ENCODE data around the gene TCF23.
"Not testable (repeated sequence)": the region's sequence is repeated elsewhere in the genome, so short reads cannot be mapped to it uniquely, and the experiment has no call there.

TCF23 gene

GRCh38 chr2:27148801-27149439 lies at the start of gene TCF23:
Gene TCF23, plus strand, starts transcription at chr2:27149004. Its CDS starts 130 bp downstream, at chr2:27149134.
- Mint-ChIP-seq H3K9me3 (no peaks in the 10 kb centered on the region), H3K4me1 (ENCODE audit: low read depth) (no peaks in the 10 kb centered on the region), H3K4me3 (no peak within 1 kb of the TSS), H3K36me3 (ENCODE audit: low read depth) (no peaks in the 10 kb centered on the region), H3K27ac (no peak within 1 kb of the TSS), H3K27me3 (ENCODE audit: low read depth) (peaks cover 15% of the 10 kb centered on the region)
- DNase-seq (ENCODE audit: low spot score) = no peak

DNA sequence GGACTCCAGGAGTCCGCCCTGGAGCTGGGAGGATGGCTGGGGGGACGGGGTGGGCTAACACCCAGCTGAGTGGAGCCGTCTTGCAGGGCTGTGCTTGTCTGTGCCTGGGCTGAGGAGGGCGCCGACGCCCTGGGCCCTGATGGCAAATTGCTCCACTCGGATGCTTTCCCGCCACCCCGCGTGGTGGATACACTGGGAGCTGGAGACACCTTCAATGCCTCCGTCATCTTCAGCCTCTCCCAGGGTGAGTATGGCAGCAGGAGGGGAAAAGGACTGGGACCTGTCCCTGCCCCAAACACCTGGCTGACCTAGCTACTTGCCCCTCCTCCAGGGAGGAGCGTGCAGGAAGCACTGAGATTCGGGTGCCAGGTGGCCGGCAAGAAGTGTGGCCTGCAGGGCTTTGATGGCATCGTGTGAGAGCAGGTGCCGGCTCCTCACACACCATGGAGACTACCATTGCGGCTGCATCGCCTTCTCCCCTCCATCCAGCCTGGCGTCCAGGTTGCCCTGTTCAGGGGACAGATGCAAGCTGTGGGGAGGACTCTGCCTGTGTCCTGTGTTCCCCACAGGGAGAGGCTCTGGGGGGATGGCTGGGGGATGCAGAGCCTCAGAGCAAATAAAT lies 49.4 kb upstream of the TCF23 start:
- Mint-ChIP-seq H3K9me3 (no peaks in the 10 kb centered on the region), H3K36me3 (ENCODE audit: low read depth) (no peaks in the 10 kb centered on the region), H3K4me1 (ENCODE audit: low read depth) (peaks cover 10% of the 10 kb centered on the region), H3K4me3 (no peak overlapping the region), H3K27ac (no peak overlapping the region), H3K27me3 (ENCODE audit: low read depth) (no peaks in the 10 kb centered on the region)
- no peak for DNase-seq (ENCODE audit: low spot score)

DNA sequence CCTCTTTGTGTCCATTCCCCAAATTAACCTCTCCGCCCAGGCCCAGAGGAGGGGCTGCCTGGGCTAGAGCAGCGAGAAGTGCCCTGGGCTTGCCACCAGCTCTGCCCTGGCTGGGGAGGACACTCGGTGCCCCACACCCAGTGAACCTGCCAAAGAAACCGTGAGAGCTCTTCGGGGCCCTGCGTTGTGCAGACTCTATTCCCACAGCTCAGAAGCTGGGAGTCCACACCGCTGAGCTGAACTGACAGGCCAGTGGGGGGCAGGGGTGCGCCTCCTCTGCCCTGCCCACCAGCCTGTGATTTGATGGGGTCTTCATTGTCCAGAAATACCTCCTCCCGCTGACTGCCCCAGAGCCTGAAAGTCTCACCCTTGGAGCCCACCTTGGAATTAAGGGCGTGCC lies 48.8 kb upstream of the TCF23 start:
- Mint-ChIP-seq H3K4me1 (ENCODE audit: low read depth) (peaks cover 10% of the 10 kb centered on the region), H3K27me3 (ENCODE audit: low read depth) (no peaks in the 10 kb centered on the region), H3K9me3 (no peaks in the 10 kb centered on the region), H3K4me3 (no peak overlapping the region), H3K36me3 (ENCODE audit: low read depth) (no peaks in the 10 kb centered on the region), H3K27ac (no peak overlapping the region)
- DNase-seq (ENCODE audit: low spot score) = no peak

- no peak overlapping the region for H3K27ac Mint-ChIP-seq
- H3K9me3 Mint-ChIP-seq = no peaks in the 10 kb centered on the region
- H3K4me1 Mint-ChIP-seq (ENCODE audit: low read depth) = no peaks in the 10 kb centered on the region
- no peaks in the 10 kb centered on the region for H3K27me3 Mint-ChIP-seq (ENCODE audit: low read depth)
- no peak overlapping the region for H3K4me3 Mint-ChIP-seq
- H3K36me3 Mint-ChIP-seq (ENCODE audit: low read depth) = no peaks in the 10 kb centered on the region
- DNase-seq (ENCODE audit: low spot score) = no peak
Measured at GRCh38 chr2:27102329-27102728, 46.5 kb upstream of the TCF23 start.

GRCh38 chr2:27105981-27106380 lies 42.8 kb upstream of the TCF23 start:
- H3K9me3 Mint-ChIP-seq = no peaks in the 10 kb centered on the region

DNA sequence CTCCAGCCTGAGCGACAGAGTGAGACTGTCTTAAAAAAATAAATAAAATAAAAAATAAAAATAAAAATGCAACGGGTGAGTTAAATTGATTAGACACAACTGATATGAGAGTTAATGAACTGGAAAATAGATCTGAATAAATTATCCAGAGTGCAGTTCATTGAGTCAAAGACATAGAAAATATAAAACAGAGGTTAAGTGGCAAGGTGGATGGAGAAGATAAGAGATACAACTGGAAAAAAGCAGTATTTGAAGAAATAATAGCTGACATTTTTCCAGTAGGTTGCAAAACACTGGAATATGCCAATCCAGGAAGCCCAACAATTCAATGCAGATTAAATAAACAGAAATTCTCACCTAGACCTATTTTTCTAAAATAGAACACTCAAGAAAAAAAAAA lies 40.6 kb upstream of the TCF23 start:
- peaks cover 4% of the 10 kb centered on the region for H3K27me3 Mint-ChIP-seq (ENCODE audit: low read depth)
- H3K27ac Mint-ChIP-seq = no peak overlapping the region
- no peak for DNase-seq (ENCODE audit: low spot score)
- H3K4me3 Mint-ChIP-seq = no peak overlapping the region
- no peaks in the 10 kb centered on the region for H3K36me3 Mint-ChIP-seq (ENCODE audit: low read depth)
- no peaks in the 10 kb centered on the region for H3K9me3 Mint-ChIP-seq
- H3K4me1 Mint-ChIP-seq (ENCODE audit: low read depth) = no peaks in the 10 kb centered on the region

More at GRCh38 chr2:27105981-27106380, 42.8 kb upstream of the TCF23 start:
- Mint-ChIP-seq H3K4me1 (ENCODE audit: low read depth) (no peaks in the 10 kb centered on the region), H3K27me3 (ENCODE audit: low read depth) (peaks cover 4% of the 10 kb centered on the region), H3K27ac (no peak overlapping the region), H3K36me3 (ENCODE audit: low read depth) (no peaks in the 10 kb centered on the region), H3K4me3 (no peak overlapping the region)
- DNase-seq (ENCODE audit: low spot score) = no peak

- H3K27me3 Mint-ChIP-seq (ENCODE audit: low read depth) = peaks cover 4% of the 10 kb centered on the region
- no peaks in the 10 kb centered on the region for H3K4me1 Mint-ChIP-seq (ENCODE audit: low read depth)
- DNase-seq (ENCODE audit: low spot score) = no peak
- no peaks in the 10 kb centered on the region for H3K36me3 Mint-ChIP-seq (ENCODE audit: low read depth)
- no peak overlapping the region for H3K4me3 Mint-ChIP-seq
- H3K9me3 Mint-ChIP-seq = no peaks in the 10 kb centered on the region
- H3K27ac Mint-ChIP-seq = no peak overlapping the region
Measured at GRCh38 chr2:27109083-27109482, 39.7 kb upstream of the TCF23 start.

- H3K9me3 Mint-ChIP-seq; H3K4me1 Mint-ChIP-seq (ENCODE audit: low read depth); H3K36me3 Mint-ChIP-seq (ENCODE audit: low read depth); DNase-seq (ENCODE audit: low spot score); H3K27ac Mint-ChIP-seq; H3K4me3 Mint-ChIP-seq; H3K27me3 Mint-ChIP-seq (ENCODE audit: low read depth): not testable (repeated sequence)
Measured at GRCh38 chr2:27110603-27111352, 38.0 kb upstream of the TCF23 start.

DNA sequence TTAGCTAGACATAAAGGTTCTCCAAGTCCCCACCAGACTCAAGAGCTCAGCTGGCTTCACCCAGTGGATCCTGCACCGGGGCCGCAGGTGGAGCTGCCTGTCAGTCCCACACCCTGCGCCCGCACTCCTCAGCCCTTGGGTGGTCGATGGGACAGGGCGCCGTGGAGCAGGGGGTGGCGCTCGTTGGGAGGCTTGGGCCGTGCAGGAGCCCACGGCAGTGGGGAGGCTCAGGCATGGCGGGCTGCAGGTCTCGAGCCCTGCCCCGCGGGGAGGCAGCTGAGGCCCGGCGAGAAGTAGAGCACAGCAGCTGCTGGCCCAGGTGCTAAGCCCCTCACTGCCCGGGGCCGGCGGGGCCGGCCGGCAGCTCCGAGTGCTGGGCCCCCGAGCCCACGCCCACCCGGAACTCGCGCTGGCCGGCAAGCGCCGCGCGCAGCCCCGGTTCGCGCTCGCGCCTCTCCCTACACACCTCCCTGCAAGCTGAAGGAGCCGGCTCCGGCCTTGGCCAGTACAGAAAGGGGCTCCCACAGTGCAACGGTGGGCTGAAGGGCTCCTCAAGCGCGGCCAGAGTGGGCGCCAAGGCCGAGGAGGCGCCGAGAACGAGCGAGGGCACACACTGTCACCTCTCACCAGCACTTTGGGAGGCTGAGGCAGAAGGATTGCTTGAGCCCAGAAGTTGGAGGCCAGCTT lies 37.3 kb upstream of the TCF23 start:
- H3K27me3 Mint-ChIP-seq (ENCODE audit: low read depth); DNase-seq (ENCODE audit: low spot score); H3K4me3 Mint-ChIP-seq; H3K27ac Mint-ChIP-seq; H3K9me3 Mint-ChIP-seq; H3K36me3 Mint-ChIP-seq (ENCODE audit: low read depth); H3K4me1 Mint-ChIP-seq (ENCODE audit: low read depth): not testable (repeated sequence)

DNA sequence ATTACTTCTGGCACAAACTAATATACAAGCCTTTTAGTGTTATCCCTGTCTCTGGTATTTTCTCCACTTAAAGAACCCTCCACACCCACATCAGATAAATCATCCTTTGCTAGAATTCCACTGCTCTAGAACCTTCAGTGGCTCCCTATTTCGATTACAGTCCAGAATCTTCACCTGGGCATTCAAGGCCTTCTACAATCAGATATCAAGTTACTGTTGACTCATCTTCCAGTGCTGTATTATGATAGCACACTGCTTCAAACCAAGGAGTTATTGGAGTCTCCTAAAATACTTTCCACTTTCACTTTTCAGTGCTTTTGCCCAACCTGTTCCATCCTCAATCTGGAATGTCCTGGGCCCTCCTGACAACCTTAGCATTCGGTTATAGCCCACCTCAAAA lies 33.3 kb upstream of the TCF23 start:
- Mint-ChIP-seq H3K27ac (no peak overlapping the region), H3K36me3 (ENCODE audit: low read depth) (peaks cover 2% of the 10 kb centered on the region), H3K27me3 (ENCODE audit: low read depth) (peaks cover 23% of the 10 kb centered on the region), H3K9me3 (no peaks in the 10 kb centered on the region), H3K4me3 (no peak overlapping the region), H3K4me1 (ENCODE audit: low read depth) (peaks cover 6% of the 10 kb centered on the region)
- DNase-seq (ENCODE audit: low spot score) = no peak

- Mint-ChIP-seq H3K9me3 (no peaks in the 10 kb centered on the region), H3K4me1 (ENCODE audit: low read depth) (peaks cover 7% of the 10 kb centered on the region), H3K27ac (no peak overlapping the region), H3K27me3 (ENCODE audit: low read depth) (peaks cover 39% of the 10 kb centered on the region), H3K4me3 (peak overlapping the region; percentile 49), H3K36me3 (ENCODE audit: low read depth) (peaks cover 2% of the 10 kb centered on the region)
- DNase-seq (ENCODE audit: low spot score) = no peak
Measured at GRCh38 chr2:27117995-27118524, 30.7 kb upstream of the TCF23 start.

DNA sequence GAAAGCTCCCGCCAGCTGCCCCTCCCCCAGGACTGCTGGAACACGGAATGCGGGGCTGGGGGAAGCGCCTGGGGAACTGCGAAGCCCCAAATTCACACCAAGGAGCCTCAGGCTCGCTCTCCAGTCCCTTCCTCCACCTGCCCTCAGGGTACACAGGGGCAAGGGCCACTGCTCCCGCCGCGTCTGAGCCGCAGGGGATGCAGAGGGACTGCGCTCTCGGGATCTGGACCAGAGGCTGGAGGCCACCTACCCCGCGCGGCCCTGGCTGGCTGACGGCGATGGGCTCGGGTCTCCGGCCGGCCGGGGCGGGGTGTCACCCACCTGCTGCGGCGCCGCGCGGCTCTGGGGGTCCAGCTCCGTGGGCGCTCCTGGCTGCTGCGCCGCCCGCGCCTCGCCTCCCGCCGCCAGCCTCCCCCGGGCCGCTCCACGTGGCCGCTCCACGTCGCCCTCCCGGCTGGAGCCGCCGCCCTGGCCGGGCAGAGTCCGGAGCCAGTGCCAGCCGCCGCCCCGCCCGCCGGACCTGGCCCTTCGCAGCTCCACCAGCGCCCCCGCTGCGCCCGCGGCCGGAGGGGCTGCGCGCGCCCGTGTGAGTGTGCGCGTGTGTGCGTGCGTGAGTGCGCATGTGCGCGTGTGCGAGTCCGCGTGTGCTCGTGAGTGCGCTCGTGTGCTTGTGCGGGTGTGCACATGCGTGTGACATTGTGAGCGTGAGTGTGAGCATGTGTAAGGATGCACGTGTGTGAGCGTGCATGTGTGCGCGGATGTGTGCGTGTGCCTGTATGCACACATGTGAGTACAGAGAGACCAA lies 30.1 kb upstream of the TCF23 start, which contains the start of gene CGREF1:
Gene CGREF1 (minus strand): TSS at position 604 of the 805 bp plus-strand sequence. CDS start 14,762 bp downstream, outside the sequence.
- Mint-ChIP-seq H3K9me3 (no peaks in the 10 kb centered on the region), H3K4me3 (peak within 1 kb of the TSS; percentile 74), H3K27me3 (ENCODE audit: low read depth) (peaks cover 40% of the 10 kb centered on the region), H3K27ac (no peak within 1 kb of the TSS), H3K4me1 (ENCODE audit: low read depth) (peaks cover 11% of the 10 kb centered on the region), H3K36me3 (ENCODE audit: low read depth) (peaks cover 2% of the 10 kb centered on the region)
- no peak for DNase-seq (ENCODE audit: low spot score)

DNA sequence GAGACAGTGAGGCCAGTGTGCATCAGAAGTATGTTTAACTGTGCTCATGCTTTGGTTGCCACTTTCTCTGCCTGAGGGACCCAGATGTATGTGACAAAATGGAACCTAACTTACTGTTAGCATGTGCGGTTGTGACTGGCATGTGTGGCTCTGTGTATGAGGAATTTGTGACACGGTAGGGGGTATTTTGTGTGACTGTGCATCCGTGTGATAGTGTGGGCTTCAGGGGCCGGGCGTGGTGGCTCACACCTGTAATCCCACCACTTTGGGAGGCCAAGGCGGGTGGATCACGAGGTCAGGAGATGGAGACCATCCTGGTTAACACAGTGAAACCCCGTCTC lies 29.5 kb upstream of the TCF23 start:
- not testable (repeated sequence) for H3K9me3 Mint-ChIP-seq; H3K36me3 Mint-ChIP-seq (ENCODE audit: low read depth); DNase-seq (ENCODE audit: low spot score); H3K27ac Mint-ChIP-seq
- Mint-ChIP-seq H3K27me3 (ENCODE audit: low read depth) (peaks cover 40% of the 10 kb centered on the region), H3K4me3 (peak overlapping the region; percentile 74), H3K4me1 (ENCODE audit: low read depth) (peaks cover 13% of the 10 kb centered on the region)
